HG03045 (cell line): Measurements from ENCODE around the gene RASA3.
A peak's percentile ranks its signal among the peaks of the same experiment; 100 is the strongest.
"Not testable (repeated sequence)": the region's sequence is repeated elsewhere in the genome, so short reads cannot be mapped to it uniquely, and the experiment has no call there.

ENCODE experiments used
- ATAC-seq: cut with Tn5 transposase; IDR thresholded peaks from one replicate; pipeline ENCODE4 v1.9.1; 2021; ENCODE audit warnings: mild to moderate bottlenecking, moderate library complexity; ENCODE audit not compliant: unreplicated experiment

The RASA3 gene, protein sequence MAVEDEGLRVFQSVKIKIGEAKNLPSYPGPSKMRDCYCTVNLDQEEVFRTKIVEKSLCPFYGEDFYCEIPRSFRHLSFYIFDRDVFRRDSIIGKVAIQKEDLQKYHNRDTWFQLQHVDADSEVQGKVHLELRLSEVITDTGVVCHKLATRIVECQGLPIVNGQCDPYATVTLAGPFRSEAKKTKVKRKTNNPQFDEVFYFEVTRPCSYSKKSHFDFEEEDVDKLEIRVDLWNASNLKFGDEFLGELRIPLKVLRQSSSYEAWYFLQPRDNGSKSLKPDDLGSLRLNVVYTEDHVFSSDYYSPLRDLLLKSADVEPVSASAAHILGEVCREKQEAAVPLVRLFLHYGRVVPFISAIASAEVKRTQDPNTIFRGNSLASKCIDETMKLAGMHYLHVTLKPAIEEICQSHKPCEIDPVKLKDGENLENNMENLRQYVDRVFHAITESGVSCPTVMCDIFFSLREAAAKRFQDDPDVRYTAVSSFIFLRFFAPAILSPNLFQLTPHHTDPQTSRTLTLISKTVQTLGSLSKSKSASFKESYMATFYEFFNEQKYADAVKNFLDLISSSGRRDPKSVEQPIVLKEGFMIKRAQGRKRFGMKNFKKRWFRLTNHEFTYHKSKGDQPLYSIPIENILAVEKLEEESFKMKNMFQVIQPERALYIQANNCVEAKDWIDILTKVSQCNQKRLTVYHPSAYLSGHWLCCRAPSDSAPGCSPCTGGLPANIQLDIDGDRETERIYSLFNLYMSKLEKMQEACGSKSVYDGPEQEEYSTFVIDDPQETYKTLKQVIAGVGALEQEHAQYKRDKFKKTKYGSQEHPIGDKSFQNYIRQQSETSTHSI

GRCh38 chr13:114132419-114133121 lies at the start of gene RASA3:
TSS of gene RASA3 (minus strand) at chr13:114132623. CDS start at chr13:114132489, 134 bp downstream.
- ATAC-seq: peak; percentile 81

DNA sequence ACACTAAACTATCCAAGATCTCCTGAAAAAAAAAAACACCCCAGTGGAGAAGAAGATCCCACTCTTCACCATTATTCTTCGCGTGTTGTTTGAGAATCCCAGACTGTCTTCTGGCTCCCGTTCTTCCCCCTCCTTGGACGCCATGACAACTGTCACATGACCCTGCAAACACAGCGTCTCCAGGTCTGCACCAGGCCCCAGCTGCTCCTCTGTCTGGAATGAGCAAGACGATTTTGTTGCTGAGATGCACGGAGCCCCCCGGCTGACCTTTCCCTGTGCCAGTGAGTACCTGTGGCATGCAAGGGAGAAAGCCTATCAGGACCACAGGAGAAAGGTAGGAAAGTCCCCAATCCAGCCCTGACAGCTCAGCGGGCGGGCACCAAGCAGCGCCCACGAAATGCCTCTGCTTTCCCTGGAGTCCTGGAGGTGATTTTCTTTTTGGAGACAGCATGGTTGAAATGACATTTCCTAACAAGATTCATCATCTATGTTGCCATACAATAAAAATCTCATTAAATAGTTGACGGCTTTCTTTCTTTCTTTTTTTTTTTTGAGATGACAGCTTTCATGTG lies 46.8 kb upstream of the RASA3 start, which contains the start of gene CFAP97D2:
CFAP97D2 (plus strand) TSS at position 171 of the 572 bp plus-strand sequence; CDS start at position 245, 74 bp downstream.
- no peak for ATAC-seq

DNA sequence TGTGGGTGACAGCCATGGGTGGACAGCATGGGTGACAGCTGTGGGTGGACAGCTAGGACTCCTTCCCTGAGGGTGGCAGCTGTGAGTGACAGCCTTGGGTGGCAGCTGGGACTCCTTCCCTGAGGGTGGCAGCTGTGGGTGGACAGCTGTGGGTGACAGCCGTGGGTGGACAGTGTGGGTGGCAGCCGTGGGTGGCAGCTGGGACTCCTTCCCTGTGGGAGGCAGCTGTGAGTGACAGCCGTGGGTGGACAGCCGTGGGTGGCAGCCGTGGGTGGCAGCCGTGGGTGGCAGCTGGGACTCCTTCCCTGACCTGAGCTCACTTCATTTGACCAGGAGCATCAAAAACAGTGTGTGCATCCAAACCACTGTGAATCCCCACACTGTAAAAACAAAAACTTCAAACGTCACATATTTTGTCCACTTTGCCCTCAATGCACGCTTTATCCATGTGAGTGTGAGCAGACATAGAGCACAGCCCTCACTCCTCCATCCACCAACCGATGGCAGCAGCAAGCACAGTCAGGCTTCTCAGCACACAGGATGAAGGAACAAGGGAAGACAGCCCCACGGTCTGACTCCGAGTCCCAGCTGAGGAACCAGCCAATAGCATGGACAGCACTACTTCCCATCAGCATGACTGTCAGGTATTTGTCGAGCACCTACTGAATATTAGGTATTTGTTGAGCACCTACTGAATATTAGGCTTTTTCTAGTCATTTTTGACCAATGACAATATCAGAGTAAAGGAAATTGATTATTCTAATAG lies 45.0 kb upstream of the RASA3 start:
- ATAC-seq: no peak

DNA sequence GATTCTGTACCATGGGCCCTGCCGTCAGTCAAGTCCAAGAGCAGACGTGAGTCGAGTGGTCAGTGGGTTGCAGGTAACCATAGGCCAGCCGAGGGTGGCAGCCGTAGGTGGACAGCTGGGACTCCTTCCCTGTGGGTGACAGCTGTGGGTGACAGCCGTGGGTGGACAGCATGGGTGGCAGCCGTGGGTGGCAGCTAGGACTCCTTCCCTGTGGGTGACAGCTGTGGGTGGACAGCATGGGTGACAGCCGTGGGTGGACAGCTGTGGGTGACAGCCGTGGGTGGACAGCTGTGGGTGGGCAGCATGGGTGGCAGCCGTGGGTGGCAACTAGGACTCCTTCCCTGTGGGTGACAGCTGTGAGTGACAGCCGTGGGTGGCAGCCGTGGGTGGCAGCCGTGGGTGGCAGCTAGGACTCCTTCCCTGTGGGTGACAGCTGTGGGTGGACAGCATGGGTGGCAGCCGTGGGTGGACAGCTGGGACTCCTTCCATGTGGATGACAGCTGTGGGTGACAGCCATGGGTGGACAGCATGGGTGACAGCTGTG lies 44.0 kb upstream of the RASA3 start:
- ATAC-seq: not testable (repeated sequence)

DNA sequence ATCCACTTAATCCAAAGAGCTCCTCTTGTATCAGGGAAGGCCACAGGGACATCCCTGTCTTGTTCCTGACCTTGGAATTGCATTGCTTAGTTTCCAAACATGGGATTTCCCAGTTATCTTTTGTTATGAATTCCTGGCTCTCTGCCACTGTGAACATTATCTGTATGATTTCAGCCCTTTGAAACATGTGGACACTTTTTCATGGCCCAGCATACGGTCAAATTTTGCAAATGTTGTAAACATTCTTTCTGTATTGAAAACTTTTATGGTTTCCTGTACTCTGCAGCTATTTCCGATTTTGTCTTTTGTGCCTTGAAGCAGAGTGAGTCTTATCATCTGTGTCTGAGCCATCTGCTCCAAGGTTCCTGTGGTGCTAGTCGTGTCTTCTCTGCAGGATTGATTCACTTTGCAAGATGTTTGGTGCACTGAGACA lies 42.1 kb upstream of the RASA3 start:
- ATAC-seq: no peak

- no peak for ATAC-seq
Observed at GRCh38 chr13:114173745-114174144, 41.3 kb upstream of the RASA3 start.

DNA sequence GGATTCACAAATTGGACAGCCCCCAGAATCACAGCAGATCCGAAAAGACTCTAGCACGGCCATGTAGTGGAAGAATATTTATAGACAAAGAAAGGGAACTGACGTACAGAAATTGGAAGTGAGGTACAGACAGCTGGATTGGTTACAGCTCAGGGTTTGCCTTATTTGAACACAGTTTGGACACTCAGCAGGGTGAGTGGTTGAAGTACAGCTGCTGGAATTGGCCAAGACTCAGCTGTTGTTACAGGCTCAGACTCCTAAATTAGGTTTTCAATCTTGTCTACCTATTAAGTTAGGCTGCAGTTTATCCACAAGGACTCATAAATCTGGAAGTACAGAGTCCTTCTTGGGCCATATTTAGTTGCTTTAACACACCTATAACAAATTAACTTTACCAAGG lies 40.8 kb upstream of the RASA3 start:
- ATAC-seq: no peak

DNA sequence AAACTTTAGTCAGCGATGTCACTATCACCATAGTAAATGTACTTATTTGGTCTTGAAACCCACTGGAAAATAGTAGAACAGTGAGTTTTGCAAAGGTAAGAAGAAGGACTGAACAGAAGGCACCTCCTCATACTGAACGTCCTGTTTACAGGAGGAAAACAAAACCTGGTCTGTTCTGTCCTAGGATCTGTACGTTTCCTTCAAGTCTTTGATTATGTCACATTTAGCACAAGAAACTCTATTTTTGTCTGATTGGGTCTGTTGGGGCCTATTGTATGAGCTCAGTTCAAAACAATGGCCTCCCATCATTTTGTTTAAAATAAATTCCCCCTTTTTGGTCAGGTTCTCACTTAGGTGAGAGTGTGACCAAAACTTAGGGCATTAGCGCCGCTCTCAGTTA lies 35.5 kb upstream of the RASA3 start:
- ATAC-seq: no peak

- ATAC-seq: no peak
Observed at GRCh38 chr13:114167426-114167825, 35.0 kb upstream of the RASA3 start.

DNA sequence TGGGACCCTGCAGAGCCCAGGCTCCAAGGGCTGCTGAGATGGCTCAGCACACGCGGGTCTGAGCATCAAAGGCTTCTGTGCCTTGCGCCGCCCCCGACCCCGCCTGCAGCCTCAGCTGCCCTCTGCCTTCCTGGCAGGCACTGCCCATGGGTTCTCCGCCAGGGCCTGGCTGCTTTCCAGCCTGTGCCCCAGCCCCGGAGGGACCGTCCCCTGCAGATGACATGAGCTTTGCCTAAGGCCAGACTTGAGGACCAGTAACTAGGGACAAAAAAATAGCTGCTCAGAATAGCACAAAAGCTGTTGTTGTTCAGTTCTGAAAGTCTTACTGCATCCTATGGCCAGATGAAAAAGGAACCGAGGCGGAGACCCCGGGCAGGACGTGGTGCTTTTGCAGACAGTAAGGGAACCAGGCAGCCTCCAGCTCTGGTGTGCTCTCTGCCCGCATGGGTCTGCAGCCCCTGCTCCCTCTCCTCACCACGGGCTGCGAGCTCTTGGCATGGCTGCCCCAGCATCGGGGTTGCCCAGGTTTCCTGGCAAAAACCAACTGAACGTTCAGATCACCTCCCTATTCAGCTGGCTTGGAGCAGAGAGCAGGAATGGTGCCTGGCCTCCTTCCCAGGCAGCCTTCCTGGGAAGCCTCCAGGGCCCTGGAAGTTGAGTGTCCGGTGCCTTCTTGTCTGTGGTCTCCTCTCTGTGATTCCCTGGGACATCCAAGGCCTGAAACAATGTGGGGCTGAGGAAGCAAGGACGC lies 34.1 kb upstream of the RASA3 start:
- ATAC-seq: no peak

- no peak for ATAC-seq
Observed at GRCh38 chr13:114164681-114165429, 32.4 kb upstream of the RASA3 start.

DNA sequence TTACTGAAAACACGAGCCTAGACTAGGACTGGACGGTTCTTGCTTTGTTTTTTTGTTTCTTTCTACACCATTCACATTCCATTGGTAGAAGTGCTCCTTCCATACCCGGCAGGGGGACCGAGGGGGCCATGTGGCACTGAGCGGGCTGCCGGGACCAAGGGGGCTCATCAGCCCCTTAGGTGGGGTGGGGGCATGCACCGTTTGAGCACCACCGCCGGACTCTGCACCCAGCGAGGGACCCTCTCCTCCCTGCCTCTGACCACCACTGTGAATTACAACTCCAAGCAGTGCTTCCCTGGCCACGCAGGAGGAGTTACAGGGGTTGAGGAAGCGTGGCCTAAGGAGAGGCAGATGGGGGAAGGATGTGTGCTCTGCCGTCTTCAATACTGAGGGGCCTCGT lies 31.6 kb upstream of the RASA3 start:
- no peak for ATAC-seq

DNA sequence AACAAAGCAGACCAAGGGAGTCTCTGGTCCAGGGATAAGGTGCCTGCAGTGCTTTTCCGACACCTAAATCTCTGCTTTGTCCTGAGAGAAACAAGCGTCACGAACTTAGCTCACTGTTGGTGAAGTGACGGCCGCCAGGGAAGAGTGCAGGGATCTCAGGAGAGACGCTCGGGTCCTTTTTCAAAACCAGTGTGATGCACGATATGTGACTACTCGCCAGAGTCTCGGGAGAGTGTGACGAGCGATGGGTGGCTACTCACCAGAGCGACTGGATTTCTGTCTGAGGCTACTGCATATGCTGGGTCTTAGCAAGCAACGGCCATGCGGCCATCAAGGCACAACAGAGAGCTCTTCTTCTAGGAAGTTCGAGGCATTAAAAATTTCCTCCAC lies 30.1 kb upstream of the RASA3 start:
- no peak for ATAC-seq

DNA sequence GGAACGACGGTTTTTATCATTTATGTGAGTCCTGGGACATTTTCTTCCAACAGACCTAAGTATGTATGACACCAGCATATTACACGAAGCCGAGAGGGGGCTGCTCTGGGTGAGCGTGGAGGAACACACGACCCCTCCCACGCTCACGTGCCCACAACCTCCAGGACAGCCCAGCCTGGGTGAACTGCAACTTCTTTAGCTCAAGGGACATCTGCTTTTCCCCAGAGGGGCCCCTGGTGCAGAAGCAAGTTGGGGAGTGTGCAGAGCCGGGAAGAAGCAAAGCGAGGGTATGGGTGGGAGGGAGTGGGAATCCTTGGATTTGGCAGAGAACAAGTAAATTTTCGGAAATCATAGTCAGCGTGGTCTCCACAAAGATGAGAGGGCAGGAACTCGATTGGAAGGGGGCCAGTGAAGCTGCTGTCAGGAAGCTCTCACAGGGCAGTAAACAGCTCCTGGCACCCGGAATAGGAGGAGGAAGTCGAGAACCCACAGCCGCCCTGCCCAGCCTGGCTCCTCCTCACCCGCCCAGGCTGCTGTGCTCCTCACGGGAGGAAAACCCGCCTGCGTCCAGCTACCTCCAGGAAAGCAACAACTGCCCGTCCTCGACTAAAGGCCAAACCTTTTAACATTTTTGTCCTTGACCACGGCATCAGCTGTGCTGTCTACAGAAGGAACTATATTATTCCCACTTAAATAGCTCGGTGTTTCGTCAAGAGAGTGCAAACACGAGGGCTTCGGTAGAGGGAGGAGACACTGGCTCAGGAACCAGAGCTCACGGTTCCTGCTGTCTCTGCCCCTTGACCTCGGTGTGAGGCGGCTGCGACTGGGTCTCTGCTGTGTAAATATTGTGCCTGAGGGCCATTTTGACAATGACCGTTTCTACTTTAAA lies 29.5 kb upstream of the RASA3 start:
- ATAC-seq: no peak

DNA sequence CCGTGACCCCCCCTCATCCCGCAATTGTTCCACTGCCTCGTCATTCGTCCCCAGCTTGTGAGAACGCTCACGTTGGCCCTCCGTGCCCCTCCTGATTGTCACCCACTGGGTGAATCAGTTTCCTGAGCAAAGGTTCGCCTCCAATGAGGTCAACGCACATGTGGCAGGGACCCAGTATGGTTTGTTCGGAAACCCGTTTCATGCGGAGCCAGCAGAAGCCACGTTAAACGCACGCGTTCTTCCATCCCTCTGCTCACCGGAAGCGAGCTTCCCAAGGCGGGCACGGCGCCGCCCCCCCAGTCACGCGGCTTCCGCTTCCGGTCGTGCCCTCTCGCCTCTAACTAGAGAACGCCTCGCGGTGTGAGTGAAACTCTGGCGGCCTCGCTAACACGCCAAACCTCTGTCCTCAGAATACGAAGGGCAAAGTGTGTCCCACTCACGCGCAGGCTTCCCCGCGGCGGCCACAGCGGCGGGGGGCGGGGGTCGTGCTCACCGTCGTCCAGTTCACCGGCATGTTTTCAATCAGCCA lies 28.7 kb upstream of the RASA3 start:
- ATAC-seq: no peak

GRCh38 chr13:114158869-114159666 lies 26.6 kb upstream of the RASA3 start:
- not testable (repeated sequence) for ATAC-seq
